Astrocyte of the spinal cord (primary cell): Measurements from ENCODE around the gene PTGDS.

Experiments
- DNase-seq: peaks from one replicate; pipeline ENCODE4 v3.0.0; 2011; ENCODE audit warnings: low read depth, low spot score
- H3K4me3 ChIP-seq: 2 replicates; pipeline ENCODE4 v1.5.1; 2011; ENCODE audit warnings: low read depth, mild to moderate bottlenecking, low read length, moderate library complexity
- in situ Hi-C: cut with HindIII; loops from 2 replicates; pipeline ENCODE4 v1.10.0; 2017; ENCODE audit warnings: low sequenced_read_pairs
- TF ChIP-seq, protein P1 (sequence below): IDR thresholded peaks from 2 replicates; pipeline ENCODE4 v1.5.1; 2012; ENCODE audit warnings: low read depth, mild to moderate bottlenecking, low read length, inconsistent platforms

PTGDS gene

DNA sequence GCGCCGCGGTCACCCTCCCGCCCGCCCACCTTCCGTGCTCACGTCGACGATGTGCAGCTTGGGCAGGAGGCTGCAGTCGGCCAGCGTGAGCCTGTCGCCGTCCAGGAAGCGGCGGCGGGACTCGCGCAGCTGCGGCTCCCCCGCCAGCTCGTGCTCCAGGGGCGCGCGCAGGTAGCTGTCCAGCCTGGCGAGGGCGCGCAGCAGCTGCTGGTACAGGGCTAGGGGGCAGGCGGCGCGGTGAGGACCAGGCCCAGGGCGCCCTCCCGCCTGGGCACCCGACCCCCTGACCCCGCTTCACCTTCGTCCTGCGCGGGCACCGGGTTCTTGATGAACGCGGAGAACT, 17.6 kb downstream of the PTGDS start:
- TF ChIP-seq, protein P1, sequence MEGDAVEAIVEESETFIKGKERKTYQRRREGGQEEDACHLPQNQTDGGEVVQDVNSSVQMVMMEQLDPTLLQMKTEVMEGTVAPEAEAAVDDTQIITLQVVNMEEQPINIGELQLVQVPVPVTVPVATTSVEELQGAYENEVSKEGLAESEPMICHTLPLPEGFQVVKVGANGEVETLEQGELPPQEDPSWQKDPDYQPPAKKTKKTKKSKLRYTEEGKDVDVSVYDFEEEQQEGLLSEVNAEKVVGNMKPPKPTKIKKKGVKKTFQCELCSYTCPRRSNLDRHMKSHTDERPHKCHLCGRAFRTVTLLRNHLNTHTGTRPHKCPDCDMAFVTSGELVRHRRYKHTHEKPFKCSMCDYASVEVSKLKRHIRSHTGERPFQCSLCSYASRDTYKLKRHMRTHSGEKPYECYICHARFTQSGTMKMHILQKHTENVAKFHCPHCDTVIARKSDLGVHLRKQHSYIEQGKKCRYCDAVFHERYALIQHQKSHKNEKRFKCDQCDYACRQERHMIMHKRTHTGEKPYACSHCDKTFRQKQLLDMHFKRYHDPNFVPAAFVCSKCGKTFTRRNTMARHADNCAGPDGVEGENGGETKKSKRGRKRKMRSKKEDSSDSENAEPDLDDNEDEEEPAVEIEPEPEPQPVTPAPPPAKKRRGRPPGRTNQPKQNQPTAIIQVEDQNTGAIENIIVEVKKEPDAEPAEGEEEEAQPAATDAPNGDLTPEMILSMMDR: no peak
- DNase-seq: no peak
- in situ Hi-C loops: no loop called here
- no peak overlapping the region for H3K4me3 ChIP-seq

GRCh38 chr9:136995362-136995761, 18.1 kb downstream of the PTGDS start:
- no peak overlapping the region for H3K4me3 ChIP-seq
- in situ Hi-C loops: no loop called here
- DNase-seq: no peak
- TF ChIP-seq, protein P1: no peak

DNA sequence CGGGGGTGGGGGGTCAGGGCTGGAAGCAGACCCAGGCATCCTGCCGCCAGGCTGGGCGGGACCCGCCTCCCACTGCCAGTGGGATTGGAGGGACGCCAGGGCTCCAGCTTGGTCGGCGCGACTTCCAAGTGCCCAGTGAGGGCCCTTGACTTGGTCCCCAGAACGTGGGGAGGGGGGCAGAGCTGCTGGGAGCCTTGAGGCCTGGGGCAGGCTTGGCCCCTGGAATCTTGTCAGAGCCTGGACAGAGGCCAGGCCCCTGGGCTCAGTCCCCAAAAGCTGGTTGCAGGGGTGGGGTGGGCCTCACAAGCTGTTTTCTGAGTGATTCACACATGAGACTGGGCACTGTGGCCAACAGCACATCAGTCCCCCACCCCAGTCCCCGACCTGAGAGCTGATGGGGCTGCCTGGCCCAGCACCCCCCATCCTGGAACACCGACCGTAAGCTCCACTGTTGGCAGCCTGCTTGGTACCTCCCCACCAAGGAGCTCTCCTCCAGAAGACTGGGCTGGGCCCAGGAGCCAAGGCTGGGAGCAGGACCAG, 18.5 kb downstream of the PTGDS start:
- peak; percentile 32 for DNase-seq
- in situ Hi-C loops: no loop called here
- TF ChIP-seq, protein P1: no peak
- H3K4me3 ChIP-seq: peak overlapping the region; percentile 13

DNA sequence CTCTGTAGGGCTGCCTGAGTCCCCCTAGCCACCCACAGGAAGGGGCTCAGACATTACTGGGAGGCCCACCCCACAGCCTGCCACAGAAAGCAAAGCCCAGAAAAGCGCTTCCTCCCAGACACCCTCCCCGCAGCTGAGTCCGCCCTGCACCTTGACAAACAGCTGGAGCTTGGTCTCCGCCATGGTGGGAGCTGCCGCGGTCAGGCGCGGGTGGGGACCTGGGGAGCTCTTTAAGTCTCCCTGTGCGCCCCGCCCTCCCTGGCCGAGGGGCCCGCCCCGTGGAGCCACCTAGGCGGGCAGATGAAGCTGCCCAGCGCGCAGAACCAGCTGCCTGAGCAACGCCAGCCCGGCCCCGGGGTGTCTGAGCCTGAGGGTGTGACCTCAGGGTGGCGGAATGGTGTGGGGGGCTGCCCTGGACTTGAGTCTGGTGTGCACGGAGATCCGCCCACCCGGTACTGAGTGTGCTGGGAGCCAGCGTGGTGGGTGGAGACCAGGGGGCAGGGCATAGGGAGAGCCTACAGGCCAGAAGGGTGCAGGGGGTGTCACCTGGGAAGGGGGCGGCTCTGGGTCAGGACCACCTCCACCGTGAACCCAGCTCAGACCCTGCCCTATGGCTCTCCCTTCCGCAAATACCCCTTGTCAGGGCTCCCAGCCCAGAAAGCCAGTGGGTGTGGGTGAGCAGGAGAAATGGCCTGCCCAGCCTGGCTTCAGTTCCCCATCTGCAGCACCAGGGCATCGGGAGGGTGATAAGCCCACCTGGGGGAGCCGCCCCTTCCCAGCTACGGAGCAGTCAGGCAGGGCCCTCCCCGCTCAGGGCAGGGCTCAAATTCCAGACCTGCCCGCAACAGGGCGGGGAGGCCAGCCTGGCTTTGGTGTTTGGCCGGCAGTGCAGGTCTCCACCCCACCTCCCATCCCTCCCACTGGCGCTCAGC, 19.3 kb downstream of the PTGDS start, which contains the start of gene CLIC3:
Gene CLIC3 (minus strand): TSS at position 208 of the 932 bp plus-strand sequence. CDS start 25 bp downstream, at position 183.
- no peak for DNase-seq
- peak within 1 kb of the TSS; percentile 13 for H3K4me3 ChIP-seq

GRCh38 chr9:136997371-136997770, 20.1 kb downstream of the PTGDS start:
- DNase-seq: no peak
- in situ Hi-C loops: no loop called here
- TF ChIP-seq, protein P1: no peak
- H3K4me3 ChIP-seq: no peak overlapping the region

More for the DNA sequence above, 19.3 kb downstream of the PTGDS start, which contains the start of gene CLIC3:
- in situ Hi-C loops: no loop called here
- TF ChIP-seq, protein P1: no peak

DNA sequence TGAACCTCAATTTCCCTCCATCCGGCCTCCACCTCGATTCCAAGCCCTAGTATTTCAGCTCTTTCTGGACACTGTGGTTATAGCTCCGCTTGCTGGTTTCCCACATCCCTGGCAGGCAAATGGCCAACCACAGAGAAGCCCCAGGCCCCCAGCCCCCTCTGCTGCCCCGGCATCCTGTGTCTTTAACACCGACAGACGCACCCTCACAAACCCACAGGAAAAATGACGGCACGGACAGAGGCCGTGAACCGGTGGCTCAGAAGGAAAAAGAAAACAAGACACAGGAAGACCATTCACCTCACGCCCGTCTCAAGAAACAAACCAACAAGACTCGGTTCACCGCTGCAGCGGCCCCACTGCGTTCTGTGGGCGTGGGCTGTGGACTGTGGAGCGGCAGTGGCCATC, 20.5 kb downstream of the PTGDS start:
- in situ Hi-C loops: no loop called here
- H3K4me3 ChIP-seq: no peak overlapping the region
- peak; percentile 77 for DNase-seq
- TF ChIP-seq, protein P1: peak; percentile 48
